ENCODE measurements around the gene RTN4RL1.

Gene RTN4RL1

GRCh38 chr17:1958134-1958881, 66.8 kb downstream of the RTN4RL1 start:
- Histone ChIP-seq H3K9me3 (ENCODE audit: control insufficient read depth, low read depth, low read length) (no peaks in the 10 kb centered on the region), H3K27ac (ENCODE audit: low read length) (no peak overlapping the region), H3K9ac (ENCODE audit: low read length) (no peak overlapping the region), H3K4me3 (ENCODE audit: low read length) (no peak overlapping the region), H3K4me1 (ENCODE audit: control insufficient read depth, low read depth, low read length) (peaks cover 4% of the 10 kb centered on the region), H3K27me3 (ENCODE audit: control insufficient read depth, insufficient read depth, low read length) (no peaks in the 10 kb centered on the region), H3K36me3 (ENCODE audit: control insufficient read depth, low read depth, low read length) (no peaks in the 10 kb centered on the region)

- Histone ChIP-seq H3K9me3 (ENCODE audit: control insufficient read depth, low read depth, low read length) (no peaks in the 10 kb centered on the region), H3K4me3 (ENCODE audit: low read length) (no peak overlapping the region), H3K4me1 (ENCODE audit: control insufficient read depth, low read depth, low read length) (peaks cover 4% of the 10 kb centered on the region), H3K36me3 (ENCODE audit: control insufficient read depth, low read depth, low read length) (no peaks in the 10 kb centered on the region), H3K27me3 (ENCODE audit: control insufficient read depth, insufficient read depth, low read length) (no peaks in the 10 kb centered on the region), H3K27ac (ENCODE audit: low read length) (no peak overlapping the region), H3K9ac (ENCODE audit: low read length) (no peak overlapping the region)
Measured at GRCh38 chr17:1957037-1957436, 68.1 kb downstream of the RTN4RL1 start.

- no peaks in the 10 kb centered on the region for H3K9me3 ChIP-seq (ENCODE audit: control insufficient read depth, low read depth, low read length)
- H3K4me1 ChIP-seq (ENCODE audit: control insufficient read depth, low read depth, low read length), result peaks cover 4% of the 10 kb centered on the region
- H3K27ac ChIP-seq (ENCODE audit: low read length), result no peak overlapping the region
- no peaks in the 10 kb centered on the region for H3K27me3 ChIP-seq (ENCODE audit: control insufficient read depth, insufficient read depth, low read length)
- no peak overlapping the region for H3K4me3 ChIP-seq (ENCODE audit: low read length)
- H3K36me3 ChIP-seq (ENCODE audit: control insufficient read depth, low read depth, low read length), result no peaks in the 10 kb centered on the region
- H3K9ac ChIP-seq (ENCODE audit: low read length), result no peak overlapping the region
Measured at GRCh38 chr17:1956134-1956533, 69.0 kb downstream of the RTN4RL1 start.

GRCh38 chr17:1953831-1954230, 71.3 kb downstream of the RTN4RL1 start:
- Histone ChIP-seq H3K4me1 (ENCODE audit: control insufficient read depth, low read depth, low read length) (no peaks in the 10 kb centered on the region), H3K4me3 (ENCODE audit: low read length) (no peak overlapping the region), H3K27ac (ENCODE audit: low read length) (no peak overlapping the region), H3K36me3 (ENCODE audit: control insufficient read depth, low read depth, low read length) (no peaks in the 10 kb centered on the region), H3K9ac (ENCODE audit: low read length) (no peak overlapping the region), H3K9me3 (ENCODE audit: control insufficient read depth, low read depth, low read length) (no peaks in the 10 kb centered on the region), H3K27me3 (ENCODE audit: control insufficient read depth, insufficient read depth, low read length) (no peaks in the 10 kb centered on the region)

GRCh38 chr17:1951920-1952319, 73.2 kb downstream of the RTN4RL1 start:
- H3K4me1 ChIP-seq (ENCODE audit: control insufficient read depth, low read depth, low read length), result no peaks in the 10 kb centered on the region
- H3K27me3 ChIP-seq (ENCODE audit: control insufficient read depth, insufficient read depth, low read length), result no peaks in the 10 kb centered on the region
- H3K9ac ChIP-seq (ENCODE audit: low read length), result no peak overlapping the region
- H3K4me3 ChIP-seq (ENCODE audit: low read length), result no peak overlapping the region
- H3K27ac ChIP-seq (ENCODE audit: low read length), result no peak overlapping the region
- H3K36me3 ChIP-seq (ENCODE audit: control insufficient read depth, low read depth, low read length), result no peaks in the 10 kb centered on the region
- no peaks in the 10 kb centered on the region for H3K9me3 ChIP-seq (ENCODE audit: control insufficient read depth, low read depth, low read length)

- Histone ChIP-seq H3K27ac (ENCODE audit: low read length) (no peak overlapping the region), H3K4me1 (ENCODE audit: control insufficient read depth, low read depth, low read length) (no peaks in the 10 kb centered on the region), H3K27me3 (ENCODE audit: control insufficient read depth, insufficient read depth, low read length) (no peaks in the 10 kb centered on the region), H3K4me3 (ENCODE audit: low read length) (no peak overlapping the region), H3K9me3 (ENCODE audit: control insufficient read depth, low read depth, low read length) (no peaks in the 10 kb centered on the region), H3K36me3 (ENCODE audit: control insufficient read depth, low read depth, low read length) (no peaks in the 10 kb centered on the region), H3K9ac (ENCODE audit: low read length) (no peak overlapping the region)
Measured at GRCh38 chr17:1949754-1950153, 75.4 kb downstream of the RTN4RL1 start.

GRCh38 chr17:1948517-1948825, 76.7 kb downstream of the RTN4RL1 start:
- Histone ChIP-seq H3K27ac (ENCODE audit: low read length) (no peak overlapping the region), H3K36me3 (ENCODE audit: control insufficient read depth, low read depth, low read length) (no peaks in the 10 kb centered on the region), H3K4me3 (ENCODE audit: low read length) (no peak overlapping the region), H3K4me1 (ENCODE audit: control insufficient read depth, low read depth, low read length) (no peaks in the 10 kb centered on the region), H3K9me3 (ENCODE audit: control insufficient read depth, low read depth, low read length) (no peaks in the 10 kb centered on the region), H3K9ac (ENCODE audit: low read length) (no peak overlapping the region), H3K27me3 (ENCODE audit: control insufficient read depth, insufficient read depth, low read length) (no peaks in the 10 kb centered on the region)

- H3K9ac ChIP-seq (ENCODE audit: low read length), result no peak overlapping the region
- H3K9me3 ChIP-seq (ENCODE audit: control insufficient read depth, low read depth, low read length), result no peaks in the 10 kb centered on the region
- no peaks in the 10 kb centered on the region for H3K27me3 ChIP-seq (ENCODE audit: control insufficient read depth, insufficient read depth, low read length)
- H3K36me3 ChIP-seq (ENCODE audit: control insufficient read depth, low read depth, low read length), result no peaks in the 10 kb centered on the region
- no peak overlapping the region for H3K27ac ChIP-seq (ENCODE audit: low read length)
- no peak overlapping the region for H3K4me3 ChIP-seq (ENCODE audit: low read length)
- H3K4me1 ChIP-seq (ENCODE audit: control insufficient read depth, low read depth, low read length), result no peaks in the 10 kb centered on the region
Measured at GRCh38 chr17:1947743-1948516, 77.2 kb downstream of the RTN4RL1 start.

GRCh38 chr17:1947229-1947742, 77.8 kb downstream of the RTN4RL1 start:
- no peak overlapping the region for H3K27ac ChIP-seq (ENCODE audit: low read length)
- H3K9me3 ChIP-seq (ENCODE audit: control insufficient read depth, low read depth, low read length), result no peaks in the 10 kb centered on the region
- no peaks in the 10 kb centered on the region for H3K36me3 ChIP-seq (ENCODE audit: control insufficient read depth, low read depth, low read length)
- H3K9ac ChIP-seq (ENCODE audit: low read length), result no peak overlapping the region
- H3K4me1 ChIP-seq (ENCODE audit: control insufficient read depth, low read depth, low read length), result no peaks in the 10 kb centered on the region
- H3K27me3 ChIP-seq (ENCODE audit: control insufficient read depth, insufficient read depth, low read length), result no peaks in the 10 kb centered on the region
- H3K4me3 ChIP-seq (ENCODE audit: low read length), result no peak overlapping the region

- no peaks in the 10 kb centered on the region for H3K36me3 ChIP-seq (ENCODE audit: control insufficient read depth, low read depth, low read length)
- H3K9me3 ChIP-seq (ENCODE audit: control insufficient read depth, low read depth, low read length), result no peaks in the 10 kb centered on the region
- no peaks in the 10 kb centered on the region for H3K4me1 ChIP-seq (ENCODE audit: control insufficient read depth, low read depth, low read length)
- no peak overlapping the region for H3K27ac ChIP-seq (ENCODE audit: low read length)
- no peak overlapping the region for H3K9ac ChIP-seq (ENCODE audit: low read length)
- H3K4me3 ChIP-seq (ENCODE audit: low read length), result no peak overlapping the region
- no peaks in the 10 kb centered on the region for H3K27me3 ChIP-seq (ENCODE audit: control insufficient read depth, insufficient read depth, low read length)
Measured at GRCh38 chr17:1946021-1946932, 78.9 kb downstream of the RTN4RL1 start.

- no peaks in the 10 kb centered on the region for H3K4me1 ChIP-seq (ENCODE audit: control insufficient read depth, low read depth, low read length)
- no peak overlapping the region for H3K9ac ChIP-seq (ENCODE audit: low read length)
- H3K4me3 ChIP-seq (ENCODE audit: low read length), result no peak overlapping the region
- no peaks in the 10 kb centered on the region for H3K36me3 ChIP-seq (ENCODE audit: control insufficient read depth, low read depth, low read length)
- no peak overlapping the region for H3K27ac ChIP-seq (ENCODE audit: low read length)
- no peaks in the 10 kb centered on the region for H3K9me3 ChIP-seq (ENCODE audit: control insufficient read depth, low read depth, low read length)
- H3K27me3 ChIP-seq (ENCODE audit: control insufficient read depth, insufficient read depth, low read length), result no peaks in the 10 kb centered on the region
Measured at GRCh38 chr17:1945621-1946020, 79.5 kb downstream of the RTN4RL1 start.
